CD1c-positive myeloid dendritic cell (primary cell): ENCODE results near the gene NUDT1.

Experiments used
- DNase-seq: peaks from one replicate; pipeline ENCODE4 v3.0.0-alpha.2; 2016; ENCODE audit errors: extremely low spot score

Gene NUDT1

GRCh38 chr7:2224491-2224928 is 17.5 kb upstream of the NUDT1 start:
- no peak for DNase-seq

GRCh38 chr7:2224934-2225333 is 17.1 kb upstream of the NUDT1 start:
- DNase-seq: no peak

- no peak for DNase-seq
These were observed 16.7 kb upstream of the NUDT1 start for GRCh38 chr7:2225336-2225735.

- DNase-seq: no peak
These were observed 16.2 kb upstream of the NUDT1 start for GRCh38 chr7:2225830-2226229.

GRCh38 chr7:2227699-2228098 is 14.3 kb upstream of the NUDT1 start:
- no peak for DNase-seq

- DNase-seq: no peak
These were observed 13.1 kb upstream of the NUDT1 start for GRCh38 chr7:2228921-2229320.

- DNase-seq: no peak
These were observed 12.6 kb upstream of the NUDT1 start for GRCh38 chr7:2229467-2229866.

- DNase-seq: no peak
These were observed 11.8 kb upstream of the NUDT1 start for GRCh38 chr7:2230226-2230625.

- DNase-seq: no peak
These were observed 11.1 kb upstream of the NUDT1 start for GRCh38 chr7:2230882-2231281.

GRCh38 chr7:2231992-2232765 is 9.8 kb upstream of the NUDT1 start:
- DNase-seq: peak; percentile 35

GRCh38 chr7:2232766-2233520 is 9.1 kb upstream of the NUDT1 start, which contains the start of gene MAD1L1:
Gene MAD1L1, minus strand, starts transcription at chr7:2232945. Its CDS starts 2,812 bp downstream, at chr7:2230133.
- peak; percentile 94 for DNase-seq

- DNase-seq: no peak
These were observed 8.1 kb upstream of the NUDT1 start for GRCh38 chr7:2233926-2234325.

- DNase-seq: peak; percentile 95
These were observed 4.9 kb upstream of the NUDT1 start for GRCh38 chr7:2237109-2237602.

GRCh38 chr7:2239242-2239641 is 2.8 kb upstream of the NUDT1 start:
- no peak for DNase-seq

- peak; percentile 54 for DNase-seq
These were observed 759 bp downstream of the NUDT1 start for GRCh38 chr7:2242541-2243429.

- DNase-seq: no peak
These were observed 1.4 kb downstream of the NUDT1 start for GRCh38 chr7:2243458-2243857.

GRCh38 chr7:2244404-2244995 is 2.5 kb downstream of the NUDT1 start:
- peak; percentile 36 for DNase-seq

- peak; percentile 72 for DNase-seq
These were observed 4.1 kb downstream of the NUDT1 start for GRCh38 chr7:2245883-2246675.

- DNase-seq: no peak
These were observed 5.3 kb downstream of the NUDT1 start for GRCh38 chr7:2247141-2247995.
